Stimulated activated CD4-positive, alpha-beta T cell treated with anti-CD3 and anti-CD28 coated beads, TNF-alpha, amount 100 ng/mL, for 1 hour (primary cell): ENCODE data around the gene CD47.

Experiments used
- DNase-seq, 3 donors: peaks; one replicate each; pipeline ENCODE4 v3.0.0-alpha.2; 2020; ENCODE audit warnings: low read depth in 3 of 3, low spot score in 1 of 3

The CD47 gene

DNA sequence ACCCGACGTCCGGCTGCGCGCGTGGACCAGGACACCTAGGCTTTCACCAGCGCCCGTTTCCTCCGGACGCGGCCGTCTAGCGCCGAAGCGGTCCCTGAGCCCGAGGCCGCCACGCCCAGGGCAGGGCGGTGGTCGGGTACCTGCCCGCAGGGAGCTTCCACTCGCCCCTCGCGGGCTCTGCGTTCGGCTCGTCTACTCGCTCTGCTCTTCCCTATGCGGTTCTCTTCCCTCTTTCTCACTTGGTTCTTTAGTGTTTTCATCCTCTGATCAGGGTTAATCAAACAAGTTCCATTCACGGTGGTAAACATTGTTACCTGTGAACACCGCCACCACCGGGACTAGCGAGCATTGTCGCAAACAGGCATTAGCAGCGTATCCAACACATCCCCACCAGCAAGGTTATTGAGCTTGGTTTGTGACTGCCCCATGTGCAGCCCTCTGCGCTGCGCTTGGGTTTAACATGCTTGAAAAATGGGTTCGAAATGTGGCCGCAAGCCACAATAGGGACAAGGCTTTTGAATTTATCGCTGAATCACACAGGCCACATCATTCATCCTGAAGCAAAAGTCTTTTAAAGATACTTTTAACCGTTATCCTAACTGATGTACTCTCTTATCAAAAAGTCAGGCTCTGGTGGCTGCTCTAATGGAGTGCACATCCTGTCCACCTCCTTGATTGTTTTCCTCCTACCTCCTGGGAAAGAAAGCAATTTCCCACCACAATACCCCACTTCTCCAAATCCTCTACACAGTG is 843 bp upstream of the CD47 start:
- DNase-seq = peak in 2 of 3 donors; percentile 18 to 27

DNA sequence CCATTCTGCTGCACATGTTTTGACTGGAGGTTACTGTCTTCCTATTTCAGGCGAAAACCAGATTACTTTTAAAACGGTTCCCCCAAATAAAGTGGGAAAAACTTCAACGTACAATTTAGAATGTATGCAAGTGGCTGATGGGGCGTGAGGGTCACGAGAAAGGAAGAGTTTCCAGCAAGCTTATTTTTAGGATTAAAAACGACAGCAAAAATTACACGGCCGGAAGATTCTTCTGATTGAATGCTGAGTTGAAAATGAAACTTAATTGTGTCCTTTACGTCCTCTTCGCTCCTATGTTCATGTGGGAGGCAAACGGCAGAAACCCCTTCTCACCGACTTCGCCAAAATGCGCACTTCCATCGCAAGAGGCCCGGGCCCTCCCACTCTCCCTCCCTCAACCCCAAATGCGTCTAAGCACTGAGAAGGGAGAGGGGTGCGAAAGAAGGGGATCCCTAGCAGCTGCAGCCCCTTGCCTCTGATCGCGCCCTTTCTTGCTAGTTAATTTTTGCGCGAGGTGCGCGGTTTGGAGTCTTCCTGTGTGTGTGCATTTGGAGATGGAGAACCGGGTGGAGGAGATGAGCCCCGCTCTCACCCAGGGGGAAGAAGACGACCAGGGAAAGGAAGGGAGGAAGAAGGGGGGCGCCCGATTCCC is 656 bp downstream of the CD47 start:
- peak; percentile 19 to 41 (median 19) for DNase-seq

DNA sequence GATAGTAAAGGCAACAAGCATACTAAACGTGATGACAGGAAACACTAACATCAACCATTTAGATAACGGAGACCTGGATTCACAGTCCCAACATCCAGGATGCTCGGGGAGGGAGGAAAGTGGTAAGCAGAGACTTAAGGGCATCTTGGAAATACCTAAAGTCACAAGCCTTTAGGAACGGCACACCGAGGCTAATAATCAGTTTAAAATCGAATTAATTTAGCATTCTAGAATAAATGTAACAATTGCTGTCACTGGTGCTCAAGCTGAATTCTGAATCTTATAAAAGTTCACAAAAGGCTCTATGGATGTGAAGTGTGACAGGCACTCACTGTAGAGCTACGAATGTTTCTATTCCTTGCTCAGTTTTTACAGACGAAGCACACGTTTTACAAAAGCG is 1.3 kb downstream of the CD47 start:
- DNase-seq = no peak

DNA sequence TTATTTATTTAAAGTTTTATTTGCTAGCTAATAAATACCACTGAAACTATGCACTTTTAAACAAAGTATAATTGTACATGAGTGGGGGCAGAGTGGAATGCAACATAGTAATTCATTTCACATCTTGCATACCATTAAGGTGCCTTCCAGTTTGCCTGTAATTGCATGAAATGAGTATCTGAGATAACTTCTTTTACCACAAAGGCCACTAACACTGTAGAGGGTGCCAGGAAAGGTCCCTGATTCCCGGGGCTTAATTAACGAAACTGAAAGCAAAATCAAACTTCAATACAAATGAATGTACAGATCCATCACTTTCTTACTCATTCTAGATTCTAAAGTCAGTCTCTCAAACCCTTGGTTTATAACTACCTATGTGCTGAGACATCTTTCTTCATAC is 2.1 kb downstream of the CD47 start:
- DNase-seq = no peak

DNA sequence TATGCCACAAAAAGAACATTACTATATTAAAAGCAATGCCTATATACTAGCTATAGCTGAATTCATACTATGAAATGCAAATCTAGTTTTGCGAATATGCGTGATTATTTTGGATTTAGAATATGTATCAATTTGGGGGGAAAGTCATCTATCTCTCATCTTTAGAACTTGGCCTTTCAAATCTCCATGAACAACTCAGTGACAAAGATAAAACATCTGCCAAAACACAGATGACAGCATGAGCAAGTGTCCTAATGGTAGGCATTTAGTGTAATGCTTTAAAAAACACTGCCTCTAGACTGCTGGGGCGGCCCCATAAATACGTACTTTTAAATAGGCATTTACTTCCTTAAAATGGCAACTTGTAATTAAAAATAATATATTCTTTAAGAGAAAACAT is 2.7 kb downstream of the CD47 start:
- no peak for DNase-seq

DNA sequence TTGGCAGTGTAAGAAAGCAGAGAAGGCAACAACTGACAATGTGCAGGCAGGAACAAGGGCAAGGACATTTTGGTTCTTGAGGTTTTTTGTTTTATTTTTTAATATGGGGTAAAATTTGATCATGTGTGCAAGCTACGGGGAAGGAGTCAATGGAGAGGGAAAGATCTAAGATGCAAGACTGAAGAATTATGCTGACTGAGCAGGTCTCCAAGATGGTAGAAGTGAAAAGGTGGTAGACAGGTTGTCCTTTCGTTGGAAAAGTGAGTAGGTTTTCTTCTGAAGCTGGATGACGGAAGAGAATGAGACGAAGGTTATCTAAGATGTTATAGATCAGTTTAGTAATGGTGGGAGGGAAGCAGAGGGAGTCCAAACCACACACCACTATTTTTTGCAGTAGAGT is 4.2 kb downstream of the CD47 start:
- DNase-seq = no peak

DNA sequence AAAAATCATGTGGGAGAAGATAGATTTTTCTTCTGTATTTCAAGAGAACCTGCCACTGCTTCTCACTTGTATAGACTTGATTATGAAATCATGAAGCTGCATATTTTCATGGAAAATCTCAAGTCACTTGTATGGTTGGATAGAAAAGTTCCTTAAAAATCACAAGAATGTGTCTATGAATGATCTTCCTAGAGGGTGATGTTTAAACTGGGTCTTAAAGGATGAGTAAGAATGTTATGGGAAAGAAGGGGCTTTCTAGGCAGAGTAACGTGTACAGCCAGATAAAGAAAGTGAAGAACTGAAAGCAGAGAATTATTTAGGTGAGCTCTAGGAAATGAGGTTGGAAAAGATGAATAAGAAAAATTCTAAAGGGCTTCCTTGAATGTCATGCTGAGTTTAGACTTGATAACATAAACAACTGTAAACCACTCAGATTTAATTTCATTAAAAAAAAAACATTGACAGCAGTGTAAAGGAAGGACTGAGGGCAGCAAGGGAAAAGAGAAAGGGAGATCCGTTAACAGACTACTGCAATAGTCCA is 5.0 kb downstream of the CD47 start:
- DNase-seq = no peak

DNA sequence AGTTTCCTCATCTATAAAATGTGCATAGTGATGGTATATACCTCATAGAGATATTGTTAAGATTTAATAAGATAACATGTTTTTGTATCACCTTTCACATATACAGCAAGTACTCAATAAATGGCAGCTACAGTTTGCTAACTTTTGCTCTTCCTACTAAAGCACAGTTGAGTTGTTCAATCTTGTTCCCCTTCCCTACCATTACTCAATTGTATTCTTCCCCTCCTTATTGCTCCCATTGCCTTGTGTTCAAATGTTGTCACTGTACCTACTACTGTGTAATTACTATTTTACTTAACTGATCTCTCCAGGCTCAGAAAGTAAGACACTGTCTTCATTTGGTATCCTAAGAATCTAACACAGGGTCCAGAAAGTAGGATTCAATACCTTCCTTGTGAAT is 5.5 kb downstream of the CD47 start:
- no peak for DNase-seq

DNA sequence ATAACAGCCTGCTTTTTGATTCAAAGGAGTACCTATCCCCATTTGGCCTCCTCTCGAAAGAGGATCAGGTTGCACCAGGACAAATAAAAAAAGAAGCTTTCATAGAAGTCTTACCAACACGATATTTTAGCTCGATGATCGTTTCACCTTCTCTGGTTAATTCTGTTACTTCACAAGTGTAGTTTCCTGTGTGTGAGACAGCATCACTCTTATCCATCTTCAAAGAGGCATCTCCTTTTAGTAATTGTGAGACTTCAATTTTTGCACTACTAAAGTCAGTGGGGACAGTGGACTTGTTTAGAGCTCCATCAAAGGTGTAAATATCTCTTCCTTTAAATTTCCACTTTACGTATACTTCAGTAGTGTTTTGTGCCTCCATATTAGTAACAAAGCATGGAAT is 11.0 kb downstream of the CD47 start:
- no peak for DNase-seq

DNA sequence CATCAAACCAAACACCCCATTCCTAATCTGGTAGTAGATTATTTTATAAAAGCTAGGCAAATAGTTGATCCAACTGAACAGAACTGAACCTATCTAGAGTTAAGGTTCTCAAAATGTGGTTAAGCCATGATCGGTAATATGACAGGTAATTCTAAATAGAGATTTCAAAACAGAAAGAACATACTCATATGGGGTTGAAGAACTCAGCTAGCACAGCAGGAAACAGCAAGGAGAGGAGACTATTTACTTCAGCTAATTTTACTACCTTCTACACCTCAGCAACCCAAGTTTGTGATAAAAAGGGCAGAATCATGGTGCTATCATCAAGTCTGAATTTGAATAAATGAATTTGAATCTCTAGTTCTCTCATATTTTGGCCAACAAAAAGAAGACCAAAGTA is 11.8 kb downstream of the CD47 start:
- no peak for DNase-seq

DNA sequence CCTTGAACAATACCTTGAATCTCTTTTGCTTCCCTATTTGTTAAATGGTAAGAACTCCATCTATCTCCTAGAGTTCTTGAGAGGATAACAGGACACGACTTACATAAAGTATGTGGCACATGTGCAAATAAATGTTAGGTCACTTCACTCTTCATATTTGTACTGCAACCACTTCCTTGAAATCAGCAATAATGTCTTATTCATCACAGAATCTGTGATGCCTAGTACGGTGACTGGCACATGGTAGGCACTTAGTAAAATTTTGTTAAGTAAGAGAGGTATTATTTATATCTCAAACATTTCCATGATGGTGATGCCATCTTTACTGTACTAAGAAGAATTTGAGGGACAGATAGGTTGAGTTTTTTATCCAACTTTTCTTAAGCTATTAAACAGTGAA is 14.3 kb downstream of the CD47 start:
- no peak for DNase-seq

DNA sequence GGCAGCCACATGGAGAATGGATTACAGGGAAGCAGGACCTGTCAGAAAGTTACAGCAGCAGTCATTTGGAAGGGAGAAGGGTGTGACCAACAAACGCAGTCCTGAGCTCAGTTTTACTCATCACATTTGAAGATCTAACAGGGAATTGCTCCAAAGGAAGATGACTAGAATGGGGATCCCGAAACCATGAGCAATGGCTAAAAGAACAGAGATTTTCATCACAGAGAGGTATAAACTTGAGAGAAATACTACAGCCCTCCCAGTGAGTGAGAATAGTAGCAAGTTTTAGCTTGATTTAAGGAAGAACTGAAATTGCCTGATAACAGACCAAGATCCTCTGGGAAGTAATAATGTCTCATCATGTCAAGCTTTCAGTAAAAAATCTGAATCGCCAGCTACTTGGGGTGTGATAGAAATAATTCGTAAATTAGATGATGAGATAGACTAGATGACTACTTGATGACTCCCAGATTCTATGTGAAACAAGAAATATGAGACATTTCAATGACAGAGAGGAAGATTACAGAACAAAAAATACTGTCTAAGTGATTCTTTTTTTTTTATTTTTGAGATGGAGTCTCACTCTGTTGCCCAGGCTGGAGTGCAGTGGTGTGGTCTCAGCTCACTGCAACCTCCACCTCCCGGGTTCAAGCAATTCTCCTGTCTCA is 16.9 kb downstream of the CD47 start:
- no peak for DNase-seq

DNA sequence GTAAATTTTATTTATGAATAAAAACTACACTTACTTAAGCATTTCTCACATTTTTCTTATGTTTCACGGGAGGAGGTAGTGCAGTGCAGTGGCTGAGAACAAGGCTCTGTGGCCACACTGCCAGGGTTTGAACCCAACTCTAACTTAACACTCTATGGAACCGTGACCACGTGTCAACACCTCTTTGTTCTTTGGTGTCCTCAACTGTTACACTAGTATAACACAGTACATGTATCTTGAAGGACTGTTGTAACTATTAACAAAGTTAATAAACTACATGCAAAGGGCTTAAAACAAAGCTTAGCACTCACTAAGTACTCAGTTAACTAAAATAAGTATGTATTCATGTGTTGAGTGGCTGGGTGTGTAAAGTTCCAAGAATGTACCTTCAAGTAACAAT is 19.5 kb downstream of the CD47 start:
- DNase-seq = no peak

DNA sequence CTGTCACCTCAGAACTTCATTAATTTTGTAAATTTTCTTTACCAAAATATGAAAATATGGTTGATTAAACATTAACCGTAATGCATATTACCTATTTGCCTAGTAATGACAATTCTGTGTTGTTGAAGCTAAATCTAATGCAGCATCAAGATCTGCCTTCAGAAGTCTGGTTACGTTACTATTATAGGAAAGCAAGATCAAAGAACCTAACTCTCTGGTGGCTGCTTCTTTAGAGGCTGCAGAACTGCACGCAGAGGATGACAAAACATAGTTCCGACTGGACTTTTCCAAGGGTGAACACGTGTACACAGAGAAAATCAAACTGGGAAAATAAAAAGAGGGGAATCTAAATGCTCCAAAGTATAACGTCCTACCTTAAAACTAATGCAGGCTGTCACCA is 20.5 kb downstream of the CD47 start:
- no peak for DNase-seq

DNA sequence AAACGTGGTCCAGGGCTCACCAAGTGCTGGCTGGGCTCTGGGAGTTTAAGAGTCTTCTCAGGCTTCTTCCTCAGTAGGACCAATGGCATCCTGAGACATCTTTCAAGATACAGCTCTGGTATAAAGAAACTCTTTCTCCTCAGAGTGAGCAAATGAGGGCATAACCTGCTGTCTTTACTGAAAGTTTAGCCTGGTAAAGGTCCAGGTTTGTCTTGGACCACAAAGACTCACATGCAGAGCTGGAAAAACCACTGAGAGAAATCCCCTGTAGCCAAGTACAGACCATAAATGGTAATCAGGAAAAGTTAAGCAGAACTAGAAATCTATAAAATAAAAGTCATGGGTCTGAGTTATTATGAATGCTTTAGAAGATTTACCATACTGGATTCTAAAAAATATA is 23.1 kb downstream of the CD47 start:
- no peak for DNase-seq

DNA sequence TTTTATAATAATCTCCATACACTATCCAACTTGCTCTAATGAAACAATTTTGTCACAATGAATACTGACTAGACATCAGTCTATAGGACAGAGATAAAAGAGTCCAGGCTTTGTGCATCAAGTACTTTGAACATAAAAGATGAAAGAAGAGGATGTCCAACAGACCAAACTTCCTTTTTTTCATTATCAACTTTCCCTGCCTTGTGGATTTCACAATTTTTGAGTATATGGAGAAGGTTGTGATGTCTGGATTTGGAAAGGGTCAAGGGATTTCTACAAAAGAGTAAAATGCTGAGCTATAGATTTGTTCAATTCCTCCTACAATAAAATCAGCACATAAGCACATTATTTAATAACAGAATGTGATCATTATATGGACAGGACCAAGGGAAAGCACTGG is 25.7 kb downstream of the CD47 start:
- no peak for DNase-seq

DNA sequence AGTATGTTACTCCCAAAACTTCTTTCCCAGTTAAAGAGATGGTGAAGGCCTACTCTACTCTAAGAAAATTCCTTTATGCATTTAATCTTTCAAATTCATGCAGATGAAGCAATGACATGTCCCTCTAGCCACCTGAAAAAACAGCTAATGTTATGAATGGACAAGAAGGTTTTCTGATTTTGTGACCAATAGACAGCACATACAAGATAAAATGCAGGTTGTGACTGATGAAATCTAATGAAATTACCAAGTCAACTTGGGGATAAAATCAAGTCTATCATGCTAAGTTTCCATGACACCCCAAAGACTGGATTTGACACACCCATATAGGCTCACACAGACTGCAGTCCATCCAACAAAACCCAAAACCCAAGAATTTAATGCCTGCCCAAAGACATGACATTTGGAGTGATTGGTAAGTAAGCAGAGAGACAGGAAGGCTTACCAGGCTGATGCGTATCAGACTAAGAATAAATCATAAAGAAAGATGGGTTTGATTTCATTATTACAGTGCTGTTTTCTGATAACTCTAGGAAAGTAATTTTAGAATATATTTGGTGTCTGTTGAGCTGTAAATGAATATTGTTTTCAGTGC is 26.4 kb downstream of the CD47 start:
- no peak for DNase-seq

DNA sequence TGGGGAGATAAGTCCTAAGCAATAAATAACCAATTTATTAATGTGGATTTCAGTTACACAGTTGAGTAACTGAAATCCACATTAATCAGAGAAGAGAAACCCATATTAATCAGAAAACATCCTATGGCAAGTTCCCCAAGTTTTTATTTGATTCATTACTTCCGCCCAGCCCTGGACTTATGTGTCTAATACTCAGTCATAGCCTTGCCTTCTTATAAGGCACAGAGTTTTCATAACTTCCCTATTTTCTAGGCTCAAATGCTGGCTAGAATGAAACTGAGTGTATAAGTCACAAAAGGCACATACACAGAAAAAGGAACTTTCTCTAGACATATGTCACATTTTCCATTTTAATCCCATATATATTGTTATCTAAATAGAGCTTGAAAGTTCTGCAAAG is 28.8 kb downstream of the CD47 start:
- no peak for DNase-seq

DNA sequence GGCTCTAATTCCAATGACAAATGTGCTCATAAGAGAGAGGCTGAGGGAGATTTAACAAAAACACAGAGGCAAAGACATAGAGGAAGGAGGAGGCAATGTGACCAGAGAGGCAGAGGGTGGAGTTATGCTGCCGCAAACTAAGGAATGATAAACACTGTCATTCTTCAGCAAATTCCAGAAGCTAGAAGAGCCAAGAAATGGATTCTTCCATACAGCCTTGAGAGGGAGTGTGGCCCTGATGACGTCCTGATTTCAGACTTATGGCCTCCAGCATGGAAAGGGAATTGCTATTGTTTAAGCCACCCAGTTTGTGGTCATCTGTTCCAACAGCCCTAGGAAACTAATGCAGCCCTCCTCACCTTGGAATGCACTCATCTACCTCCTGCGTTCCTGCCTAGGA is 30.5 kb downstream of the CD47 start:
- no peak for DNase-seq

DNA sequence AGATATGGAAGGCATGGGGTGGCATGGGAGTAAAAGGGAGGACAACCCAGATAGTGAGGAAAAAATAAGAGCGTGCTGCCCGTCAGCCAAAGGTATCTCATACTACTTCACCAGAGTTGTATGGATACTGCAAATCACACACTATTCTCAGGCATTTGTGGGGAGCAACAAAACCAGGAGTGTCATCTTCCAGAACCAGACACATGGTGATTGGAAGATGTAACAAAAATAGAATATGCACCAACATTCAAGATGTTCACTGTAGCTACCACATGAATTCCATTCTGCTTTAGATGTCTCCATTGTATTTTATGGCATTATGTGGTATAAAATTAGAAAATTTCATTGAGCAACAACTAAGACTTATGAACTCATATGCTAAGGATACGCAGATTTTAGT is 34.9 kb downstream of the CD47 start:
- DNase-seq = no peak

DNA sequence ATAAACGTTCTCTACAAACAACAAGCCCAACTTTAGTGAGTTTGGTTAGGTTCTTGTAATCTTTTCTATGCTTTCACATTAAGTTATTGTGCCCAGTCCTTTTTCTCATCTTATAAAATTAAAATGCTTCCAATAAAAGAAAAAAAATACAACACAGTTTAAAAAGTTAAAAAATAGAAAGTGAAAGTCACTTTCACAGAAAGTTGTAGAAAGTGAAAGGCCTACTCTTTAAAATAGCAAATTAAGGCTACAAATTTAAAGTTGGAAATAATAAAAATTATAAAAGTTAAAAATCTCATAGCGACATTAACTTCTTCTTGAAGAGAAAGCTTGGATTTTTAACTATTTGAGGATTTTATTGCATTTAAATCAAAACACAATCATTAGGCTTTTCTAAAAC is 35.9 kb downstream of the CD47 start:
- DNase-seq = no peak

DNA sequence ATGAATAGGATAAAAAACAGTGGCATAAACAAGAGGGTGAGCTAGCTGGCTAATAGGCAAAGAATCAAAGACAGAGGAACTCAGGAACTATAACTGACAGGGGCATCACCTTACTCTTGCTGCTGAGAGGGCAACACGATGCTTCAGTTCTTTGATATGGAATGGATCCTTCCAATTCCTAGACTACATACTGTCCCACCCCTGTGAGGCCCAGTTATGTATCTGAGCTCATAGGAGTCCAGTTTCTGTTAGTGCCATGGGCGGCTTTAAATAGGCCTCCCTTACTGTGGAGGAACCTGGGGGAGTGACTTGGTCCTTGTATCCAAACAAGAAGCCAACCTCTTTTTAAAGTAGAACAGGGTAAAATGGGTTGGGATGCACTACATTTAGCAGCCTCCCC is 37.3 kb downstream of the CD47 start:
- no peak for DNase-seq
